ENCODE results near the gene ARHGEF3. TPM values are rescaled to one million over a fixed set of nuclear protein-coding genes. Genes with fewer than 3 reads are reported as not detected.

ARHGEF3 gene
- total and polyA plus RNA-seq, 5 donors from 2014 or later, result 87.8 to 137 (median 103) TPM

DNA sequence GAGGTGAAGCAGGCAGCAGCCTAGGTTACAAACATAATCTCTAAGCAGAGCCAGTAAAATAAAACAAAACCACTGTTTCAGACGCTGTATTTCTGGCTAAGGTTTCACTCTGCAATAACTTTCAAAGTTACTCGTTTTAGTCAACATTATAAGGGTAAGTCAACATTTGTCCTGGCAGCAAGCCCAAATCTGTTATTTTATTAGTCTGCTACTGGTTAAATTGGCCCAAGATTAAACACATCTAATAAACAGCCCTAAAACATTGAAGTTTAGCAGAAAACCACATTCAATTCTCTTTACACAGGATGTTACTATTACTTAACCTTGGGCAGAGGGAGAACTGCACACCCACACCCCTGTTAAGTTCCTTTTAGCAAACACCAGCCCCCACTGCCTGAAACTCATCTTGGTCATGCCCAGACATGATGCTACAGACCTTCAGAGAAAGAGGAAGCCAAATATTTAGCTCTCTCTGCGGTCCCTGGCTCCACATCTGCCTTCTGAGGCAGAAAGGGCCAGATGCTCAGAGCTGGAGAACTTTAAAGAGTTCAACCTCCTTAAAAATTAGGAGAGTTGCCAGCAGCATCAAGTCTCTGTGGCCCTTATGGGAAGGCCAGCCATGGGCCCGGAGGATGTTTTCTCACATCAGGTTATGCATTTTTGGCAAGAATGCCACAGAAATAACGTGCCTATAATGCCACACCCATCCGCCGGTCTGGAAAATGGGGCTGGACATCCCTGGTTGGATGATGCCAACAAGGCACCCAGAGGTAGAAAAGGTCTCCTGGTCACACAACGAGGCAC lies 17.9 kb downstream of the ARHGEF3 start:
- Mint-ChIP-seq H3K4me1 (peaks cover 44 to 99% (median 85%) of the 10 kb centered on the region in 4 donors), H3K9me3 (peaks cover 0 to 2% (median 0%) of the 10 kb centered on the region in 7 donors), H3K27ac (peak overlapping the region; percentile 84 to 99 (median 98)), H3K36me3 (peaks cover 27% of the 10 kb centered on the region), H3K4me3 (peak overlapping the region; percentile 74 to 87 (median 85)), H3K27me3 (no peaks in the 10 kb centered on the region)
- DNase-seq, result peak; percentile 36 to 96 (median 84)
- H3K9me3 ChIP-seq (ENCODE audit: control insufficient read depth in 2 of 2, low read length in 2 of 2), result no peaks in the 10 kb centered on the region
- H3K27ac ChIP-seq (ENCODE audit: insufficient read depth, low read length, poor library complexity, severe bottlenecking), result peak overlapping the region; percentile 78
- H3K4me3 ChIP-seq (ENCODE audit: low read depth, low read length), result peak overlapping the region; percentile 69
- peaks cover 10% of the 10 kb centered on the region for H3K36me3 ChIP-seq (ENCODE audit: control insufficient read depth, insufficient read depth, low read length)
- peaks cover 99% of the 10 kb centered on the region for H3K4me1 ChIP-seq (ENCODE audit: control insufficient read depth, insufficient read depth, low read length, poor library complexity, severe bottlenecking)
- H3K27me3 ChIP-seq (ENCODE audit: control insufficient read depth, insufficient read depth, low read length), result no peaks in the 10 kb centered on the region
- peak; percentile 92 for ATAC-seq (ENCODE audit: low read depth in 2 of 2)

DNA sequence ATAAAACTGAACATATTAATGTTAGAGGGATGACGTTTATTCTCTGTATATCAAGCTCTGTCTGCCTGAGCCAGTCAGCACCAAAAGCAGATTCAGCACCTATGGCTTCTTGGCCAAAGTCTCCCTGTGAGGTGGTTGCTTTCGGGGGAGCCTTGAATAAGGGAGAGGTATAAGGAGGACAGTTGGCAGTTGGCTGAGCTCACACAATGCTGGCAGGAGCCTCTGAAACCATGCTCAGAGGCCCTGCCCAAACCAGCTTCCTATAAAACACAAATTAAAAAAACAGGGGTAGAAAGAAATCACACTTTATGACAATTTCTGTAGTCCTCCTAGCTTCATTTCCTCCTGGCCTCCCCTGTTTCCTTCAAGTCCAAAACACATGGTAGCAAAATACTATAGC lies 18.8 kb downstream of the ARHGEF3 start:
- ATAC-seq (ENCODE audit: low read depth in 2 of 2) (no peak), DNase-seq (peak in 1 of 3 donors; percentile 65)
- Histone ChIP-seq H3K27me3 (ENCODE audit: control insufficient read depth, insufficient read depth, low read length) (no peaks in the 10 kb centered on the region), H3K9me3 (ENCODE audit: control insufficient read depth in 2 of 2, low read length in 2 of 2) (no peaks in the 10 kb centered on the region), H3K4me1 (ENCODE audit: control insufficient read depth, insufficient read depth, low read length, poor library complexity, severe bottlenecking) (peaks cover 99% of the 10 kb centered on the region), H3K4me3 (ENCODE audit: low read depth, low read length) (peak overlapping the region; percentile 69), H3K36me3 (ENCODE audit: control insufficient read depth, insufficient read depth, low read length) (peaks cover 12% of the 10 kb centered on the region), H3K27ac (ENCODE audit: insufficient read depth, low read length, poor library complexity, severe bottlenecking) (peak overlapping the region; percentile 78)
- H3K9me3 Mint-ChIP-seq, result peaks cover 0 to 2% (median 0%) of the 10 kb centered on the region in 7 donors
- peaks cover 28% of the 10 kb centered on the region for H3K36me3 Mint-ChIP-seq
- H3K27ac Mint-ChIP-seq, result peak overlapping the region; percentile 84 to 99 (median 98)
- H3K4me3 Mint-ChIP-seq, result peak overlapping the region; percentile 74 to 87 (median 85)
- H3K4me1 Mint-ChIP-seq, result peaks cover 37 to 99% (median 83%) of the 10 kb centered on the region in 4 donors
- H3K27me3 Mint-ChIP-seq, result no peaks in the 10 kb centered on the region

DNA sequence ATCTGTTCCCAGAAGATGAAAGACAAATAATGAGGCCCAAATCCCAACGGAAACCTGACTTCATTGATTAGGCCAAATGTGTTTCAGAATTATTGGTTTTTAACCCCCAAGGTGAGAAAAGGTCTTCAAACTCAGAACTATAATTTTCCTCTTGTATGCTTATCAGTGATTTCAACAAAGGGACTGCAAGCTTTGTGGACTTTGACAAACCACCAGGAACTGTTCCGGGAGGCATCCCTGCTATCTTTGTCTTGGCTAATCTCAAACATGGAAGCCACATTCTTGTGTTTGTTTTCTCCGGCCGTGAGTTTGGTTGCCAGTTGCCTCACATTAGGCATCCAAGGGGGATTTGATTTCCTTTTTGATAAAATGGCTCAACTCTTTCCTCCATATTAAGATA lies 19.5 kb downstream of the ARHGEF3 start:
- no peak for DNase-seq
- peak overlapping the region; percentile 69 for H3K4me3 ChIP-seq (ENCODE audit: low read depth, low read length)
- Mint-ChIP-seq H3K4me3 (peak overlapping the region; percentile 75 to 87 (median 85)), H3K27me3 (no peaks in the 10 kb centered on the region), H3K27ac (peak overlapping the region; percentile 84 to 99 (median 98)), H3K9me3 (peaks cover 0 to 2% (median 0%) of the 10 kb centered on the region in 7 donors), H3K4me1 (peaks cover 33 to 99% (median 84%) of the 10 kb centered on the region in 4 donors), H3K36me3 (peaks cover 33% of the 10 kb centered on the region)
- H3K9me3 ChIP-seq (ENCODE audit: control insufficient read depth in 2 of 2, low read length in 2 of 2), result no peaks in the 10 kb centered on the region
- peaks cover 12% of the 10 kb centered on the region for H3K36me3 ChIP-seq (ENCODE audit: control insufficient read depth, insufficient read depth, low read length)
- ATAC-seq (ENCODE audit: low read depth in 2 of 2), result no peak
- peaks cover 97% of the 10 kb centered on the region for H3K4me1 ChIP-seq (ENCODE audit: control insufficient read depth, insufficient read depth, low read length, poor library complexity, severe bottlenecking)
- no peaks in the 10 kb centered on the region for H3K27me3 ChIP-seq (ENCODE audit: control insufficient read depth, insufficient read depth, low read length)
- peak overlapping the region; percentile 78 for H3K27ac ChIP-seq (ENCODE audit: insufficient read depth, low read length, poor library complexity, severe bottlenecking)

DNA sequence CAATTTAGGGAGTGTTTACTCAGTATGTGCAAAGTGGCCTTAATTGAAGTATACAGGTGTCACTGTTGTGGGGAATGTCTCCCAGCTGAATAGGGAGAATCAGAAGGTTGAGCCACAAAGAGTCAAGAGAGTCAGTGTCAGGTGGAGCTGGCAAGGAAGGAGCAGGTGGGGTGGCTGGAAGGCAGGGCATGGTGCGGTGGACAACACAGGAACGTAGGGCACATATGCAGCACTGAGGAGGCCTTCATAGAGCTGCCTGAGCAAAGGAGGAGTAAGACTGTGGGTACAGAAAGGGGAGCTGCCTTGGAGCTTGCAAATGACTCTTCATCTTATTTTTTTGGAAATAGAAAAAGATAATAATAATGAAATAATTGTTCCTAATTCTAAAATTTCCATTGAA lies 20.0 kb downstream of the ARHGEF3 start:
- peaks cover 35 to 99% (median 84%) of the 10 kb centered on the region in 4 donors for H3K4me1 Mint-ChIP-seq
- H3K9me3 ChIP-seq (ENCODE audit: control insufficient read depth in 2 of 2, low read length in 2 of 2), result no peaks in the 10 kb centered on the region
- no peak for ATAC-seq (ENCODE audit: low read depth in 2 of 2)
- H3K4me1 ChIP-seq (ENCODE audit: control insufficient read depth, insufficient read depth, low read length, poor library complexity, severe bottlenecking), result peaks cover 96% of the 10 kb centered on the region
- H3K36me3 Mint-ChIP-seq, result peaks cover 36% of the 10 kb centered on the region
- peak overlapping the region; percentile 78 for H3K27ac ChIP-seq (ENCODE audit: insufficient read depth, low read length, poor library complexity, severe bottlenecking)
- H3K9me3 Mint-ChIP-seq, result peaks cover 0 to 2% (median 0%) of the 10 kb centered on the region in 7 donors
- peaks cover 12% of the 10 kb centered on the region for H3K36me3 ChIP-seq (ENCODE audit: control insufficient read depth, insufficient read depth, low read length)
- H3K27ac Mint-ChIP-seq, result peak overlapping the region; percentile 84 to 99 (median 95)
- peak overlapping the region; percentile 69 for H3K4me3 ChIP-seq (ENCODE audit: low read depth, low read length)
- DNase-seq, result no peak
- H3K27me3 ChIP-seq (ENCODE audit: control insufficient read depth, insufficient read depth, low read length), result no peaks in the 10 kb centered on the region
- peak overlapping the region; percentile 35 to 87 (median 75) for H3K4me3 Mint-ChIP-seq
- H3K27me3 Mint-ChIP-seq, result no peaks in the 10 kb centered on the region

DNA sequence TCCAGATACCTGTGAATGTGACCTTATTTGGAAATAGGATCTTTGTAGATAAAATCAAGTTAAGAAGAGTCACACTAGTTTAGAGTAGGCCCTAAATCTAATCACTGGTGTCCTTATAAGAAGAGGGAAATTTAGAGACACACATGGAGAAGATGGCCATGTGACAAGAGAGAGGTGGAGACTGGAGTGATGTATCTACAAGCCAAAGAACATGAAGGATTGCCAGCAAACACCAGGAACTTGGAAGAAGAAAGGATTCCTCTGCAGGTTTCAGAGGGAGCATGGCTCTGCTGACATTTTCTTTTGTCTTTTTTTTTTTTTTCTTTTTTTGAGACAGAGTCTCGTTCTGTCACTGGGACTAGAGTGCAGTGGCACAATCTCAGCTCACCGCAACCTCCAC lies 20.8 kb downstream of the ARHGEF3 start:
- peaks cover 0 to 2% (median 0%) of the 10 kb centered on the region in 7 donors for H3K9me3 Mint-ChIP-seq
- H3K36me3 ChIP-seq (ENCODE audit: control insufficient read depth, insufficient read depth, low read length), result peaks cover 15% of the 10 kb centered on the region
- peaks cover 36 to 99% (median 82%) of the 10 kb centered on the region in 4 donors for H3K4me1 Mint-ChIP-seq
- no peaks in the 10 kb centered on the region for H3K27me3 Mint-ChIP-seq
- peak overlapping the region; percentile 84 to 99 (median 95) for H3K27ac Mint-ChIP-seq
- peak overlapping the region; percentile 63 to 76 (median 72) for H3K4me3 Mint-ChIP-seq
- peaks cover 96% of the 10 kb centered on the region for H3K4me1 ChIP-seq (ENCODE audit: control insufficient read depth, insufficient read depth, low read length, poor library complexity, severe bottlenecking)
- no peaks in the 10 kb centered on the region for H3K27me3 ChIP-seq (ENCODE audit: control insufficient read depth, insufficient read depth, low read length)
- peak overlapping the region; percentile 78 for H3K27ac ChIP-seq (ENCODE audit: insufficient read depth, low read length, poor library complexity, severe bottlenecking)
- DNase-seq, result no peak
- no peaks in the 10 kb centered on the region for H3K9me3 ChIP-seq (ENCODE audit: control insufficient read depth in 2 of 2, low read length in 2 of 2)
- ATAC-seq (ENCODE audit: low read depth in 2 of 2), result no peak
- H3K36me3 Mint-ChIP-seq, result peaks cover 36% of the 10 kb centered on the region
- H3K4me3 ChIP-seq (ENCODE audit: low read depth, low read length), result peak overlapping the region; percentile 14

DNA sequence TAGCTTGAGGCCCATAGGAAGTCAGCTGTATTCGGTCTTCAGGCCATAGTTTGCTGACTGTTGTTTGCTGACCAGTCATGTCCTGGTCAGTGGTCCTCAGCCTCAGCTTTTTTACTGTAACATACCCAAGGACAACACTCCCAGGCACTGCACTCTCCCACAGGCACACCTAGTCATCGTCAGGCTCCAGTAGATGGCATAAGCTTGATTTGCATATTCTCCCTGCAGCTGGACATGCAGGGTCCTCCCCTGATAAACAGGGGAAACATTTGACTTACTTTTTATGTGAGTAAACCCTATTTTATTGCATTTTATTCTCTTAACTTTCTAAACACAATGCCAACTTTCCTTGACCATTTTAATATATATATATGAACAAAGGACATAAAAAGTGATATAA lies 22.9 kb downstream of the ARHGEF3 start:
- H3K4me3 Mint-ChIP-seq, result peak overlapping the region in 1 of 4 donors; percentile 61
- no peak for ATAC-seq (ENCODE audit: low read depth in 2 of 2)
- Histone ChIP-seq H3K9me3 (ENCODE audit: control insufficient read depth in 2 of 2, low read length in 2 of 2) (no peaks in the 10 kb centered on the region), H3K27ac (ENCODE audit: insufficient read depth, low read length, poor library complexity, severe bottlenecking) (no peak overlapping the region), H3K4me3 (ENCODE audit: low read depth, low read length) (peak overlapping the region; percentile 7), H3K27me3 (ENCODE audit: control insufficient read depth, insufficient read depth, low read length) (no peaks in the 10 kb centered on the region), H3K36me3 (ENCODE audit: control insufficient read depth, insufficient read depth, low read length) (peaks cover 21% of the 10 kb centered on the region), H3K4me1 (ENCODE audit: control insufficient read depth, insufficient read depth, low read length, poor library complexity, severe bottlenecking) (peaks cover 84% of the 10 kb centered on the region)
- H3K27ac Mint-ChIP-seq, result peak overlapping the region; percentile 36 to 83 (median 39)
- peaks cover 38 to 98% (median 75%) of the 10 kb centered on the region in 4 donors for H3K4me1 Mint-ChIP-seq
- H3K9me3 Mint-ChIP-seq, result peaks cover 0 to 2% (median 0%) of the 10 kb centered on the region in 7 donors
- peaks cover 34% of the 10 kb centered on the region for H3K36me3 Mint-ChIP-seq
- no peaks in the 10 kb centered on the region for H3K27me3 Mint-ChIP-seq
- no peak for DNase-seq

DNA sequence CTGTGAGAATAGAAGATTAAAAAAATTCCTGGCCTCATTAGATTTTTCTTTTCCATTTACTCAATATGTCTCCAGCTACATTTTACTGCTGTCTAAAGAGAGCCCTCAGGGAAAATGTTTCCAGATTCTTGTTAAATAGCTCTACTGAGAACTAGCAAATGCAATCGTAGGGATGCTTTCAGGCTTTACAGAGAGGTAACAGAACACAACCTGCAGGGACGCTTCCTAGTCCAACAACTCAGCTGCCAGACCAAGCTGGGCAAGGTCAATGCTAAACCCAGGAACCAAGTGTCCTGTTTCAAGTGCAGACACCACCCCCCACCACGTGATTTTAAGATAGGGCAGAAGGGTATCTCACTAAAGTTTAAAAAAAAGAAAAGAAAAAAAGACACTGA lies 25.2 kb downstream of the ARHGEF3 start:
- peaks cover 54% of the 10 kb centered on the region for H3K36me3 Mint-ChIP-seq
- no peaks in the 10 kb centered on the region for H3K27me3 Mint-ChIP-seq
- Histone ChIP-seq H3K27me3 (ENCODE audit: control insufficient read depth, insufficient read depth, low read length) (no peaks in the 10 kb centered on the region), H3K36me3 (ENCODE audit: control insufficient read depth, insufficient read depth, low read length) (peaks cover 40% of the 10 kb centered on the region), H3K4me3 (ENCODE audit: low read depth, low read length) (no peak overlapping the region), H3K27ac (ENCODE audit: insufficient read depth, low read length, poor library complexity, severe bottlenecking) (no peak overlapping the region), H3K4me1 (ENCODE audit: control insufficient read depth, insufficient read depth, low read length, poor library complexity, severe bottlenecking) (peaks cover 61% of the 10 kb centered on the region), H3K9me3 (ENCODE audit: control insufficient read depth in 2 of 2, low read length in 2 of 2) (no peaks in the 10 kb centered on the region)
- ATAC-seq (ENCODE audit: low read depth in 2 of 2), result no peak
- peak overlapping the region; percentile 11 to 59 (median 56) for H3K4me3 Mint-ChIP-seq
- no peak for DNase-seq
- peaks cover 0 to 2% (median 0%) of the 10 kb centered on the region in 7 donors for H3K9me3 Mint-ChIP-seq
- peaks cover 37 to 94% (median 73%) of the 10 kb centered on the region in 4 donors for H3K4me1 Mint-ChIP-seq
- peak overlapping the region; percentile 39 to 89 (median 73) for H3K27ac Mint-ChIP-seq
